ENCODE measurements around the gene YPEL2. TPM values are rescaled to one million over a fixed set of nuclear protein-coding genes. Genes with fewer than 3 reads are reported as not detected.

The YPEL2 gene
- total RNA-seq, 1 donor from 2014 or later: 19.5 TPM

DNA sequence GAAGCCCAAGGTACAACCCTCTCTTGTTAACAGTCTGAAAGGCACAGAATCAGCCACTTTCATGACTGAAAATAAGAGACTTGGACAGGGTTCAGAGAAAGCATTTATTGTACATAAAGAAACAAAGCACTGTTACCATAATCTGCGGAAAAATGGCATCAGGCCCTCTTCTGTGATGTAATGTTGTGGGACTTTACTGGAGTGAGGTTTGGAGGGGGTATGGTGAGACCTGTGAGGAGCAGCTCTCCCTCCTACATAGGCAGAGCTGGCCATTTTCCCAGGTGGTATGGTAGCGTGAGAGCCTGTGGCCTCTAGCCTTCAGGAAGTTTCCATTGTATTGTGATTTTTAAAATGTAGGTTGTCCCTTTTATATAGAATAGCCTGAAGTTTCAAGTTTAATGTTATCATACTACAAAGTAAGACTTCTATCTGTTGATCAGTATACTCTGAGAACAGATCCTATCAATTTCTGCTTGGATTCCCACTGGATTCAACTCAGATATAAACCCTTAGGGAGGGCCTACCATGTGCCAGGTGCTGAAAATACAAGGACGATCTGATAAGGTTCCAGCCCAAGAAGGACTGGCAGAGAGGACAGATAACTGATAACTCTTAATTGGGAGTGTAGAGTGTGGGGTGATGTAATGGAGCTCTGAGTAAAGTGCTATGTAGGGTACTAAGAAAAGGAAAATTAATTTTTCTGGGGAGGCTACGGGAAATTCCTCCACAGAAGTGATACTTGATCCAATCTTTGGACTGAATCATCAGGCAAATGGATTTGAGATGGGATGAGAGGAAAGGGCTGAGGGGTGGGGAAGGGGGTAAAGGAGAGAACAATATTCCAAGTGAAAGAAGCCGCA is 4.1 kb upstream of the YPEL2 start:
- ChIA-PET POLR2A (no interaction called here), CTCF (interaction anchor here (1.2 to 12.6 kb wide), 4 partner anchors 11 to 113 kb away, joined by 3 to 222 read pairs (median 22); no protein-coding TSS in a partner anchor)
- intact Hi-C loops (cut with micrococcal nuclease): no loop called here
- TF ChIP-seq, protein P1, sequence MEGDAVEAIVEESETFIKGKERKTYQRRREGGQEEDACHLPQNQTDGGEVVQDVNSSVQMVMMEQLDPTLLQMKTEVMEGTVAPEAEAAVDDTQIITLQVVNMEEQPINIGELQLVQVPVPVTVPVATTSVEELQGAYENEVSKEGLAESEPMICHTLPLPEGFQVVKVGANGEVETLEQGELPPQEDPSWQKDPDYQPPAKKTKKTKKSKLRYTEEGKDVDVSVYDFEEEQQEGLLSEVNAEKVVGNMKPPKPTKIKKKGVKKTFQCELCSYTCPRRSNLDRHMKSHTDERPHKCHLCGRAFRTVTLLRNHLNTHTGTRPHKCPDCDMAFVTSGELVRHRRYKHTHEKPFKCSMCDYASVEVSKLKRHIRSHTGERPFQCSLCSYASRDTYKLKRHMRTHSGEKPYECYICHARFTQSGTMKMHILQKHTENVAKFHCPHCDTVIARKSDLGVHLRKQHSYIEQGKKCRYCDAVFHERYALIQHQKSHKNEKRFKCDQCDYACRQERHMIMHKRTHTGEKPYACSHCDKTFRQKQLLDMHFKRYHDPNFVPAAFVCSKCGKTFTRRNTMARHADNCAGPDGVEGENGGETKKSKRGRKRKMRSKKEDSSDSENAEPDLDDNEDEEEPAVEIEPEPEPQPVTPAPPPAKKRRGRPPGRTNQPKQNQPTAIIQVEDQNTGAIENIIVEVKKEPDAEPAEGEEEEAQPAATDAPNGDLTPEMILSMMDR (IDR thresholded peaks at IDR 0.05): no peak
- Mint-ChIP-seq H3K36me3 (ENCODE audit: low read depth) (no peaks in the 10 kb centered on the region), H3K4me1 (peaks cover 32% of the 10 kb centered on the region), H3K4me3 (no peak overlapping the region), H3K9me3 (no peaks in the 10 kb centered on the region), H3K27ac (no peak overlapping the region), H3K27me3 (peaks cover 5% of the 10 kb centered on the region)
- DNase-seq: no peak
- no peak for ATAC-seq (ENCODE audit: low read depth)

- Mint-ChIP-seq H3K4me3 (no peak overlapping the region), H3K4me1 (peaks cover 35% of the 10 kb centered on the region), H3K27ac (no peak overlapping the region), H3K27me3 (peaks cover 3% of the 10 kb centered on the region), H3K9me3 (no peaks in the 10 kb centered on the region), H3K36me3 (ENCODE audit: low read depth) (peaks cover 4% of the 10 kb centered on the region)
- ChIA-PET POLR2A (interaction anchor here (1.0 kb wide), 1 partner anchor 22 kb away, joined by 3 read pairs; no protein-coding TSS in a partner anchor), CTCF (interaction anchor here (1.2 to 12.6 kb wide), 4 partner anchors 11 to 112 kb away, joined by 3 to 222 read pairs (median 22); no protein-coding TSS in a partner anchor)
- TF ChIP-seq, protein P1 (IDR thresholded peaks at IDR 0.05): no peak
- intact Hi-C loops (cut with micrococcal nuclease): no loop called here
- ATAC-seq (ENCODE audit: low read depth) (no peak), DNase-seq (no peak)
These were observed 3.5 kb upstream of the YPEL2 start for GRCh38 chr17:59327981-59328290.

- H3K4me1 Mint-ChIP-seq: peaks cover 42% of the 10 kb centered on the region
- H3K27me3 Mint-ChIP-seq: peaks cover under 1% of the 10 kb centered on the region
- ATAC-seq (ENCODE audit: low read depth) (no peak), DNase-seq (no peak)
- TF ChIP-seq, protein P1 (IDR thresholded peaks at IDR 0.05): no peak
- intact Hi-C loops (cut with micrococcal nuclease): no loop called here
- H3K27ac Mint-ChIP-seq: no peak overlapping the region
- peaks cover 4% of the 10 kb centered on the region for H3K36me3 Mint-ChIP-seq (ENCODE audit: low read depth)
- POLR2A ChIA-PET: interaction anchor here (1.0 to 1.8 kb wide), 2 partner anchors 22 to 113 kb away, joined by 3 to 12 read pairs; no protein-coding TSS in a partner anchor
- CTCF ChIA-PET: interaction anchor here (1.2 to 12.6 kb wide), 5 partner anchors 12 to 111 kb away, joined by 3 to 222 read pairs (median 18); no protein-coding TSS in a partner anchor
- H3K9me3 Mint-ChIP-seq: no peaks in the 10 kb centered on the region
- no peak overlapping the region for H3K4me3 Mint-ChIP-seq
These were observed 2.9 kb upstream of the YPEL2 start for GRCh38 chr17:59328601-59329000.

DNA sequence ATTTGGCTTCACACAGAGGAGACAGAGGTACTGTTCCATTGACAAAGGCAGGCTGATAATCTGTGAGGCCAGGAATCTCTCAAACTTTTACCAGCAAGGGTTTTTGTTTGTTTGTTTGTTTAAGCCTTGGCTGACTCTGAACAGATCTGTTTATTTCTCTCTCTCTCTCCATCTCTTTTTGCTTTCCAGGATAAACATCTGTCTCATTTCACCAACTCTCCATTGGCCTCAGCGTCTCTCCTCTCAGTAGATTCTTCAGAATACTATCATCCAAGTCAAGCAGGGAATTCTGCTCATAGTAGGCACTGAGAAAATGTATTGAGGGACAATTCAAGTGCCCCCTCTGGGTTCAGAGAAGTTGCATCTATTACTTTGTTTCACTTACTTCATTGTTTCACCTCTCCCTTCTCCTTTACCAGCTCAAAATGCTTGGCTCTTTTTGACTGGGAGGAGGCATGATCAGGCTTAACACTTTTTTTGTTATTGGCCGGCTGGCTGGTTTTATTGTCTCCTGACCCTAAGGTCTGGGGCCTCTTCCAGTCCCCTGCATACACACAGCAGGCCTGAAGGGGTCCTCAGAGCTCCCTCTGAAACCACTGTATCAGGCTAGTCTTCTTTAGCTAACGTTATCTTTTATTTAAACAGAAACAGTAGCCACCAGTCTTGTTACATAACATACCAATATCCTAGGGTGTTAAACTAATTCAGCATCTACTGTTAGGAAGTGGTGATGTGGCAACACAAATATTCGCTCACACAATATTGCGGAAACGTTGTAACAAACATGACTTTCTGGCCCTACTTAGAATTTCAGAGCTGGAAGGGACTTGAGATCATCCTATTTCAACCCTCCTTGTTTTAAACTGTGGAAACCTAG is 2.0 kb upstream of the YPEL2 start:
- CTCF ChIA-PET: interaction anchor here (0.6 to 12.6 kb wide), 37 partner anchors 8 to 235 kb away, joined by 3 to 222 read pairs (median 5); no protein-coding TSS in a partner anchor
- intact Hi-C loops (cut with micrococcal nuclease): loop anchor here (1.0 to 5.0 kb wide), 5 partner anchors 18 to 713 kb away; no protein-coding TSS in a partner anchor
- ATAC-seq (ENCODE audit: low read depth) (peak; percentile 44), DNase-seq (no peak)
- H3K4me1 Mint-ChIP-seq: peaks cover 46% of the 10 kb centered on the region
- POLR2A ChIA-PET: interaction anchor here (0.6 to 4.2 kb wide), 11 partner anchors 21 to 1707 kb away, joined by 3 to 56 read pairs (median 3); no protein-coding TSS in a partner anchor
- peaks cover 4% of the 10 kb centered on the region for H3K36me3 Mint-ChIP-seq (ENCODE audit: low read depth)
- no peaks in the 10 kb centered on the region for H3K27me3 Mint-ChIP-seq
- TF ChIP-seq, protein P1 (IDR thresholded peaks at IDR 0.05): no peak
- H3K27ac Mint-ChIP-seq: peak overlapping the region; percentile 79
- H3K4me3 Mint-ChIP-seq: peak overlapping the region; percentile 59
- no peaks in the 10 kb centered on the region for H3K9me3 Mint-ChIP-seq
